AG04449 (cell line): Measurements from ENCODE around the gene RPTN.

Experiments
- CTCF ChIA-PET: fragments of 350-600 bp; formaldehyde crosslinking; extraction: SDS; loops from one replicate; lab custom pipeline; 2021; ENCODE audit warnings: antibody characterized with exemption; lab: Yijun Ruan, JAX
- POLR2A ChIA-PET: fragments of 400-600, 350-600 bp; formaldehyde crosslinking; extraction: SDS; loops from one replicate; lab custom pipeline; 2020; ENCODE audit warnings: antibody characterized with exemption, inconsistent platforms; lab: Yijun Ruan, JAX
- DNase-seq: peaks from one replicate; pipeline ENCODE4 v3.0.0-alpha.2; 2010; ENCODE audit warnings: low read depth, low spot score
- H3K4me3 ChIP-seq: 2 replicates; pipeline ENCODE4 v1.5.1; 2011; ENCODE audit warnings: low read depth, mild to moderate bottlenecking, control low read depth, low read length
- TF ChIP-seq, protein P1 (sequence below): IDR thresholded peaks from one replicate; pipeline ENCODE4 v1.5.1; 2011; ENCODE audit warnings: mild to moderate bottlenecking, moderate library complexity, low read length, control low read depth, inconsistent platforms; ENCODE audit not compliant: insufficient read depth; ENCODE audit errors: missing control alignments

RPTN gene

DNA sequence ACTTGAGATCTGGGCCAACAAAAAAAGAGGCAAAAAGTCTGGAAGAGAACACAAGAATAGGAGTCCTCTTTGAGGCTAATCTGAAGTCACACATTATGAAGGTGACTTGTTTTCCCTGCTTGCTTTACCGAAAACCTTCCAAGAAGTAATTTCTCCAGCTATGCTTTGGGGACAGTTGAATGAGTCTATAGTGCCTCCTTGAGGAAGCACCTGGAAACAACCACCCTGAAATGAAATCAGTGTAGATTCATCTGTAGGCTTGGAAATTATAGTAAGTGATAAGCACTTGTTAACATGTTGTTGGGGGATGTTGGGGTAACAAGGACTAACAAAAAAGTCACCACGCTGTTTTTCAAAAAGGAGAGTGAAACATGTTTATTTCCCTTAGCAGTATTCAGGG lies 23.4 kb upstream of the RPTN start:
- no peak for DNase-seq
- ChIA-PET POLR2A (no interaction called here), CTCF (interaction anchor here (0.8 to 12.4 kb wide), 11 partner anchors 7 to 276 kb away, joined by 3 to 271 read pairs (median 20); no protein-coding TSS in a partner anchor)
- TF ChIP-seq, protein P1, sequence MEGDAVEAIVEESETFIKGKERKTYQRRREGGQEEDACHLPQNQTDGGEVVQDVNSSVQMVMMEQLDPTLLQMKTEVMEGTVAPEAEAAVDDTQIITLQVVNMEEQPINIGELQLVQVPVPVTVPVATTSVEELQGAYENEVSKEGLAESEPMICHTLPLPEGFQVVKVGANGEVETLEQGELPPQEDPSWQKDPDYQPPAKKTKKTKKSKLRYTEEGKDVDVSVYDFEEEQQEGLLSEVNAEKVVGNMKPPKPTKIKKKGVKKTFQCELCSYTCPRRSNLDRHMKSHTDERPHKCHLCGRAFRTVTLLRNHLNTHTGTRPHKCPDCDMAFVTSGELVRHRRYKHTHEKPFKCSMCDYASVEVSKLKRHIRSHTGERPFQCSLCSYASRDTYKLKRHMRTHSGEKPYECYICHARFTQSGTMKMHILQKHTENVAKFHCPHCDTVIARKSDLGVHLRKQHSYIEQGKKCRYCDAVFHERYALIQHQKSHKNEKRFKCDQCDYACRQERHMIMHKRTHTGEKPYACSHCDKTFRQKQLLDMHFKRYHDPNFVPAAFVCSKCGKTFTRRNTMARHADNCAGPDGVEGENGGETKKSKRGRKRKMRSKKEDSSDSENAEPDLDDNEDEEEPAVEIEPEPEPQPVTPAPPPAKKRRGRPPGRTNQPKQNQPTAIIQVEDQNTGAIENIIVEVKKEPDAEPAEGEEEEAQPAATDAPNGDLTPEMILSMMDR, result peak; percentile 18
- H3K4me3 ChIP-seq, result no peak overlapping the region

GRCh38 chr1:152179566-152179965 lies 20.5 kb upstream of the RPTN start:
- DNase-seq, result no peak
- TF ChIP-seq, protein P1, result no peak
- no peak overlapping the region for H3K4me3 ChIP-seq
- POLR2A ChIA-PET, result no interaction called here
- CTCF ChIA-PET, result interaction anchor here (1.2 to 12.4 kb wide), 6 partner anchors 9 to 125 kb away, joined by 3 to 271 read pairs (median 7); no protein-coding TSS in a partner anchor

DNA sequence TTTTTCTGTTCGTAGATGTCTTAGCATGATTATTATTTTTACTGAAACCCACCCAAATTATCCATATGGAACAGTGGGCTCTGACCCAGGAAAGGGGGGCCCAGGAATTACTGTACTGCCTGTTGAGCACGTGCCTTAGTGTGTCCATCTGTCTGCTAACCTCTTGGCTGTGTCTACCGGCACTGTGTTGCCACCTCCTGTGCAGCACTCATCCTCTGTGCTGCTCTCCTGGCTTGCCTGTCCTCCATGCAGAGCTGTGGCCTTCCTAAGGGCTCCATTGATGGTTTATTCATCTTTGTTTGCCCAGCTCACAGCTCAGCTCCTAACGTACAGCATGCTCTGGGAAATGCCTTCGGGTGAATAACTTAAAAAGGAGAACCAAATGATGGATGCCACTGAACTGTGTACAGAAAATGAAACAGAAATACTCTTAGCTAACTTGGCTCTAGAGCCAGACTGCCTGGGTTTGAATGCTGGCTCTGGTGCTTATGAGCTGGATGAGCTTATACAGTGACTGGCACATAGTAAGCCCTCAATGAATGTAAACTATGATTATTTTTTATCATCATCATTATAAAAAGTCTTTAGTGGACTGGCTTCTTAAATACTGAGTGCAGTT lies 11.4 kb upstream of the RPTN start:
- no peak for DNase-seq
- CTCF ChIA-PET, result interaction anchor here (1.0 to 2.5 kb wide), 4 partner anchors 11 to 29 kb away, joined by 3 to 7 read pairs (median 4); no protein-coding TSS in a partner anchor
- POLR2A ChIA-PET, result no interaction called here
- TF ChIP-seq, protein P1, result no peak
- H3K4me3 ChIP-seq, result no peak overlapping the region

GRCh38 chr1:152169366-152170025 lies 10.5 kb upstream of the RPTN start:
- TF ChIP-seq, protein P1, result no peak
- DNase-seq, result no peak
- H3K4me3 ChIP-seq, result no peak overlapping the region
- ChIA-PET CTCF (interaction anchor here (0.8 to 2.5 kb wide), 4 partner anchors 15 to 28 kb away, joined by 4 to 7 read pairs (median 4); no protein-coding TSS in a partner anchor), POLR2A (no interaction called here)

- TF ChIP-seq, protein P1, result no peak
- ChIA-PET POLR2A (no interaction called here), CTCF (interaction anchor here (0.6 to 2.5 kb wide), 5 partner anchors 8 to 291 kb away, joined by 3 to 7 read pairs (median 3); no protein-coding TSS in a partner anchor)
- no peak for DNase-seq
- H3K4me3 ChIP-seq, result no peak overlapping the region
Measured at GRCh38 chr1:152168535-152168868, 9.5 kb upstream of the RPTN start.

DNA sequence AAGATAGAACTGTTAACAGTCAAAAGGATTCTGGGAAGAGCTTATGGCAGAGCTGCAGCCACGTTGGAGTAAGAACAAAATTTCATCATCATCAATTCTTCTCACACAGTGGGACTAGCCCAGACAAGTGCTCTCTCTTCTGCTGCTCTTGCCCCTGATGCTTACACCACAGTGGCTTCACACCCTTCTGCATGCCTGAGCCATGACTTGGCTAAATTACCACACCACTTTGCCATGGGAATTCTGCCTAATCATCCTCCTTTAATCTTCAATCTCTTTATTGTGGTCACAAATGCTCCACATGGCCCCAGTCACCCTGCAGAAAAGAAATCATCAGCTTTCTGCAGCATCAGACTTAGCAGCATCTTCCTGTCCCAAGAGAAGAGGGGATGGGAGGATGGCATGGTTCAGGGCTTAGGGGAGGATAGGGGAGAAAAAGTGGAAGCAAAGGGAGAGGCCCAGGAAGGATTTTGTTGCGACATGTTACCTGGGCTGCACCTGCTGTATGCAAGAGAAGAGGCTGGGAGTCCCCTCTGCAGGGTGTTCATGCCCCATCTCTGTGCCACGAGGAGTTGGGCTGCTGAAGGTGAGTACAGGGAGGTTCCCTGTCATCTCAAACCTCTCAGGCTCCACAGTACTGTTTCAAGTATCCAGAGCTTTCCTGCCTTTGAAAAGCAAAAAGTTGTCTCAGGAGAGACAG lies 9.0 kb upstream of the RPTN start:
- CTCF ChIA-PET, result interaction anchor here (0.6 to 2.5 kb wide), 4 partner anchors 8 to 292 kb away, joined by 3 to 7 read pairs (median 3); no protein-coding TSS in a partner anchor
- TF ChIP-seq, protein P1, result no peak
- DNase-seq, result peak; percentile 69
- POLR2A ChIA-PET, result no interaction called here
- H3K4me3 ChIP-seq, result no peak overlapping the region
